Measurements from ENCODE around the gene SLC25A26.

The SLC25A26 gene

GRCh38 chr3:66378256-66378655, 157.5 kb downstream of the SLC25A26 start:
- peak; percentile 5 for DNase-seq

DNA sequence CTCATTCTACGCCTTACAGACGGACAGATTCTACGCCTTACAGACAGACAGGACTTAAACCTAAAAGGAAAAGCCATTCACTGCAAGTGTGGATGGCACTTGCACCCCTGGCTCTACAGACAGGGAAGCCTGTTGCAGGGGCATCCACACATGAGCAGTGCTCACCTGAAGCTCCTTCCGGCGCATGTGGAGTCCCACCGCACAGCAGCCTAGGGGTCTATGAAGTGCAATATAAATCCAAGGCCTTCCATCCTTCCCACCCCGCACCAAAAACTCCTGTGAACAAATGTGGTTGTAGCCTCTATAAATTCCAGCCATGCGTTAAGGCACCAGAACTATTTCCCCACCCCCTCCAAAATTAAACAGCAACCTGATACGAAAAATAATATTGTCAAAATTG, 158.8 kb downstream of the SLC25A26 start:
- DNase-seq = no peak

DNA sequence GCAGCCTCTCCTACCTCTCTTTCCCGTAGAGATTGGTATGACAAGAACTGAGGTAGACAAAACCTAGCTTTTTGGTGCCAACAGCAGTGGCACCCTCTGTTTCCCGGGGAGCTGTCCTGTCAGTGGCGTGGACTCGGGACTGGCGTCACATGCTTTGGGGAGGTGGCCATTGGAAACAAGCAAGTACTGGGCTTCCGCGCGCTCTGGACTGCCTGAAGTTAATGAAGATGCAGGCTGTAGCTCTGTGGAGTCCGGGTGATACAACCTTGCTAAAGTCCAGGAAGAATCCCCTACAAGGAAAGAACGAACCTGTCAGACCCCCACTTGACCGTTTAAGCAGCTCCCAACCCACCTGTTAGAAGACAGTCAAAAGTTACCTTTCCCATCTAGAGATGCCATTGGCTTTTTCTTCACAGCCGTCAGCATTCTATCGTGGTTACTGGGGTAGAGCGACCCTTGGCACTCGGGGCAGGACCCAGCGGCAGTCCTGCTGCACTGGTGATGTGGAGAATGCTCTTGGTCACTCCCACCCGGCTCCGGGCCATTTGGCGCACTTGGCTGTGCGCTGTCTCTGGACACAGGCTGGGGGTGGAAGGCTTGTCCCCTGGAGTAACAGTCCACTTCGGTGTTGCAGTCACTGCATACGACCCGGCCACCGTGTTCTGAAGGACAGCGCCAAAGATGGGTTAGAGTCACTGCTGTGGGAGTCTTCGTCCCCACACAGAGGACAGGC, 159.6 kb downstream of the SLC25A26 start:
- DNase-seq = no peak

DNA sequence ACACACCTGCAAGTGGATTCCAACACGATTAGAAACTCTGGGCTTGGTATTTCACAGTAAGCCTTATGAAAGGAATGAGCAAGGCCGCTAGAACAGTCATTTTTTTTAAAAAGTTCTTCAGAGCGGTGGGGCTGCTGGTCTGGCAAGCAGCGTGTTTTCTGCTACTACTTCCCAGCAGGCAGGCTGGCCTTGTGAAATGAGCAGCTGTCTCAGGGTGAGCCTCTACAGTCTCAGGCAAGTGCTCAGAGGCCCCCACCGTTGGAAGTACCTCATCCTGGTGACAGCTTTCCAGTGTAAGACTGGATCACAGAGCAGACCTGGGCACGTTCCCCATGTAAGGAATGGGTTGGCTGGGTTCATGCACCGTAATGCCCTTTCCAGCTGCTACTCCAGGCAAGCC, 160.8 kb downstream of the SLC25A26 start:
- no peak for DNase-seq

- DNase-seq = no peak
Observed at GRCh38 chr3:66382142-66382541, 161.3 kb downstream of the SLC25A26 start.

GRCh38 chr3:66383023-66383422, 162.2 kb downstream of the SLC25A26 start:
- no peak for DNase-seq

DNA sequence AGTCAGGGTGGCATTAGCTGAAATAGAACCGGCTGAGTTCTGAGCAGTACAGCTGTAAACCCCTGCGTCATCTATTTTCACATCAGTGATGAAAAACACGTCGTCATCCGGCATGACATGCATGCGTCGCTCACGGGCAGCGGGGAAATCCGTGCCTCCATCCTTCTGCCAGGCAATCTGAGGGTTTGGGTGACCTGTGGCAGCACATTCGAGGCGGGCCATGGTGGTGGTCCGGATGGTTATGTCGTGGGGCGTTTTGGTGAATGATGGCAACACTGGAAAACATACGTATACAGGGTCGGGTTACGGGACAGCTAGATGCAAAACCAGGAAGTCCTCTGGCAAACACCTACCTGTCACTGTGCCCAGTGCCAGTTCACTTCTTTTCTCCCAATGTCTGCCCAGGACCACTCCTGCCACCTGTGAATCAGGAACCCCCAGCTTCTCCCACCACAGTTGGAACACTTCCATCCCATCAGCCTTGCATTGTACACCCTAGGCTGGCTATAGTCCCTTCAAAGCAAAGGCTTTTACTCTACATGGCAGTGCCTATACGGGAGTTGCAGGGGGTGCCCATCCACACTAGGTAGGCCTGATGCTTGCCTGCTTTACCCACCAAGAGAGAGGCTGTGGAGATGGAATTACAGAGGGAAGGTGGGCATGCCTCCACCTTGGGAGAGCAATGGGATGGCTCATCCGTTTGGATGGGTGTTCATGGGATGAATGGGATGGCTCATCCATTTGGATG, 163.4 kb downstream of the SLC25A26 start:
- no peak for DNase-seq

DNA sequence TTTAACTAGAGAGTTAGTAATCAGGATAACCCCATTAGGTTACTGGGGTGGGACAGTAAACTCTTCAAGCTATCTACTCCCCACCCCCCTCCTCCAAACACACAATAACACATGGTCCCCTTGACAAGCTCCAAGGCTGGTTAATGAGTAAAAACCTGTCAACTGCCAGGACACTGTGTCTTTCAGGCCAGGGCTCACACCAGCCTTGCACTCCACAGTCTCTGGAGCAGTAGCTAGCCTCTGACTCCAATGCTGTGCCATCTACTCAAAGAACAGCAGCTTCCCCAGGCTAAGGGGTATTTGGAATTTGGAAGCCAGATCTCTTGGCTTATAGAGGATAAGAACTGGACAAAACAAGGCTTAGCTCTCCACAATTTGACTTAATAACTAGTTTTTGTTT, 164.3 kb downstream of the SLC25A26 start:
- no peak for DNase-seq

DNA sequence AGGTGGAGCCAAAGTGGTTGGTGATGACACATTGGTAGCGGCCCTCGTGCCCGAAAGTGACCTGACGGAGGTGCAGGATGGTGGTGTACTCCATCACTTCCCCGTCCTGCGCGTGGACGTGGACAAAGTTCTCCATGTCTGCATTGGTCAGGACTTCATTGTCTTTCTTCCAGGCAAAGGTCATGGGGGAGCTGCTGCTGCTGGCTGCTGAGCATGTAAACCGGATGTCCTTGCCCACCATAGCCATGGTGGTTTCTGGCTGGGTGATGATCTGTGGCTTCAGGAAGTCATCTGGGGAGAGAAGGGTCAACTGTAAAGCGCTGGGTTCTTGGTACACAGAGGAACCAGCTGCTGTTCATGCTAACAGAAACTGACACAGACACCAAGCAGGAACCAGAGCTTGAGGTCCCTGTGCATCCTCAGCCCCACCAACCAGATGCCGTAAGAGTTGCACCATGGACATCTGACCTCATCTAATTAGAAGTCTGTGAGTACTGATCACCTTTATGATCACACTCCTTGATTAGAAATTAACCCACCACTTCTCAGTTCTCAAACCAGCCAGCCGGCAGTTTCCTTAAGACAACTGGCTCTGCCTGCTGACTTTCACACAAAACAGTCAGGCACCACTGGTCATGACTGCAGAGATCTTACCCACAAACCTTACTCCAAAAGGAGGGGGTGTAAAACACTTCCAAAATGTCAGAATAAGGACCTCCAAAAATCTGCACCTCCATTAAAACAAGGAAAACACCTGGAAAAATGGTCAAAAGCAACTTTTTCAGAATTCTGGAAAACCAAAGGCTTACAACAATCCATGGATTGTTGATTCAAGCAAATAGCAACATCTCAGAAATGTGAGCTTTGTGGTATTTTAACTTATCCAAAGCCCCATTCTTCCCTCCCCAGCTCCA, 165.5 kb downstream of the SLC25A26 start:
- no peak for DNase-seq

- no peak for DNase-seq
Observed at GRCh38 chr3:66386925-66387650, 166.3 kb downstream of the SLC25A26 start.

- DNase-seq = no peak
Observed at GRCh38 chr3:66390013-66390412, 169.2 kb downstream of the SLC25A26 start.

DNA sequence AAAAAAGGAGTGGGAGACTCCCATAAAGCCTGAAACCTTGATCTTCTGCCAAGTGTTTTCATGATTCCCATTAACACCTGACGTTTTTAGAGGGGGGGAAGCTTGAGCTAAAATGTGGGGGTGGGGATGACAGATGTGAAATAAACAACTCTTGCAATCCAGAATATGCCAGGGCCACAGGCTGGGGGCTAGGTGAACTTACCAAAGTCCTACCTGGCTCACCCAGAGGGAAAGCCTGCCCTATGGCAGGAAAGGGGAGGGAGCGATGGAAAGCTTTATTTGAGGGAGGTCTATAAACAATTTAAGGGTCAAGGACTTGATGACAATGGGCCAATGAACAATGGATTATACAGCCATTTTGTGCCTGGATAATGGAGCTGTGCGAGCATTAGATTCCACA, 171.7 kb downstream of the SLC25A26 start:
- DNase-seq = no peak

- no peak for DNase-seq
Observed at GRCh38 chr3:66392966-66393332, 172.1 kb downstream of the SLC25A26 start.

DNA sequence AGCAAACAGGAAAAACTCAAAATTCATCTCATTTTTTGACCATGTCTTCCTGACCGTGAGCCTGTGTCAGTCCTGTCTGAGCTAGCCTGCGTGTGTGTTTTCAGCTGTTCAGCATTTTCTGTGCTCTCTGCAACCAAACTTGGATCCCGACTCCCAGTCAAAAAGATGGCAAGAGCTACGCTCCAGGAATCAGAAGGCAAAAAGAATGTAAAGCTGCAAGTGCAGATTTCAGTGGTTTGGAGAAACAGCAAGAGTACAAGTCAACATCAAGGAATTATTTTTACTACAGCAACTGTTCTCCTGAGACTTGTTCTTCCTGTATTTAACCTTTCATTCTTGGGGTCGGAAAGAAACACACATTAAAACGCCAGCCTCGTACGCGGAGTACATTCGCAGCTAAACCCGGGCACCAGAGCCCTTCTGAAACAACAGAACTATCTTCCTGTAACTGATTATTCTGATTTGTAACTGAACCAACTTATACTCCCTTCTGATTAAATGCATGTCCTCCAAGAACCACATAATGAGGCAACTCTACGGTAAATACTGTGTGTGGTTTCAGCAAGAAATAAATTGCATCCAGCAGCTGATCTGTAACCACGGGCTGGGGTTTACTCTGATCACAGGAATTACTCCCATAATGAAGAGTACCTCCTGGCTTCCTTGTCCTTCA, 172.7 kb downstream of the SLC25A26 start:
- DNase-seq = no peak

GRCh38 chr3:66394019-66394752, 173.4 kb downstream of the SLC25A26 start:
- no peak for DNase-seq

DNA sequence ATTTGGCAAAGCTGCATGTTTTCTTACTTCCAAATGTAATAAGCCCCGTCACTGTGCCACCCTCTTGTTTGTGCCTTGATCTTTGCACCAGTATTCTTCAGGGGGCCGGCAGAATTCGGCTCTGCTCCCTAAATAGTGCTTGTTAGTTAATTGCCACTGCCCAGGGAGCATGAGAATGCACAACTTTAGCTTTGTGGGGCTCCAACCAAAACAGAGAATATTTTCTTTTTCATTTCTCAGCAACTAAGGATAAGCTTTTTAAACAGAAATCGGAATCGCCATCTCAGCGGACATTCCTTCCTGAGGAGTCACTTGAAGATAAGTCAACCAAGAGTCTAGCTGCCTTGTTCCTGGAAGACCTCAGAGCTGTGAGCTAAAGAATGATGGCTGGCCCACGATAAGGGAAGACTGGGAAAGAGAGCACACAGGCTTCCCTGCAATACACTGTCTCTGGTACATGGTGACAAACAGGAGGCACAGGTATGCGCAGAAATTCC, 174.0 kb downstream of the SLC25A26 start:
- DNase-seq = no peak

DNA sequence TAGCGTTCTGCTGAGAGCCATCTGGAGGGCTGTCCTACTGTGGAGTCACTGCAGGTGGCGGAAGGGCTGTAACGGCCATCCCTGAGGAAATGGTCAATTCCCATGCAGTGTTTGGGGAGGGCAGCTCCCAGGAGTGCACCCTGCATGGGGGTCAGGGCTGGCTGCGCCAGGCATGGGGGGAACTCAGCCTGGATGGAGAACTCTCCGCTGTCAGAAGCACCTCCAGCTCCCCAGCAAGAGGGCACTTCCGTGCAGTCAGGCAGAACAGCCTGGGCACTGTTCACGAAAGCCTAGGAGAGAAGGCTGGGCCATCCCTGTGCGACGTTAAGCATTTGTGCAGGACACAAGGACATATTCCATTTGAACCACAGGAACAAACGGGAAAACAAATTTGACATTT, 174.8 kb downstream of the SLC25A26 start:
- DNase-seq = no peak

DNA sequence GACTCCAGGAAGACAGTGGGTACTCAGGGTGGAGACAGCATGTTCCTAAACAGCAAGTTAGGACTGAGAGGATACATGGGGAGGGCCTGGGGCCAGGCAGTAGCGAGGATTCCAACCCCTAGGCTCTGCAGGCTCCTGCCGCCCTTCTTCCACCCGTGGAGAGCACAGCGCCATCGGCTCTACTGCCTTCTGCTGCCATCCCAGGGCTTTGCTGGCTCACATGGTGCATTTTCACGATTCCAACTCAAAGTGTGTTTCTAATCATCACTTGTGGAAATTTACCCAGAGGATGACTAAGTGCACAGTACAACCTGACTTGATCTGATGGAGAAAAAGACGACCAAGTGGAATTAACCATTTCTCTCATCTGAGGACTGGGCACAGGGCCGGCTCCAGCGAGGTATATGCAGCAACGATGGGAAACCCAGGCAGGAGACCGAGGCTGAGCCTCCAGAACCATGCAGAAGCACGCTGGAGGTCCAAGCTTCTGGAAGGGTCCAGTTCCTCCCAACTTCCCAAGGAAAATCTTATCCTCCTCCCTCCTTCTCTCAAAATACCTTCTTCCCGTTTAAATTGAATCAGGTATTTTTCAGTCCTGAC, 175.5 kb downstream of the SLC25A26 start:
- no peak for DNase-seq

- no peak for DNase-seq
Observed at GRCh38 chr3:66396888-66397287, 176.1 kb downstream of the SLC25A26 start.

- peak; percentile 15 for DNase-seq
Observed at GRCh38 chr3:66397745-66398144, 176.9 kb downstream of the SLC25A26 start.

Data from HCEC 1CT (cell line).